Stimulated activated CD4-positive, alpha-beta T cell treated with anti-CD3 and anti-CD28 coated beads, Interleukin-15, amount 100 ng/mL, for 24 hours (primary cell): ENCODE measurements around the gene CCDC40.
A peak's percentile ranks its signal among the peaks of the same experiment; 100 is the strongest.
"Not testable (repeated sequence)": the region's sequence is repeated elsewhere in the genome, so short reads cannot be mapped to it uniquely, and the experiment has no call there.

Experiments
- DNase-seq: peaks from one replicate; pipeline ENCODE4 v3.0.0-alpha.2; 2020

CCDC40 gene

GRCh38 chr17:80035937-80036714 lies at the start of gene CCDC40:
Gene CCDC40, plus strand, starts transcription at chr17:80036642. Its CDS starts 21 bp downstream, at chr17:80036663.
- DNase-seq: peak; percentile 80

GRCh38 chr17:79987187-79987934 lies 49.1 kb upstream of the CCDC40 start:
- DNase-seq: no peak

- DNase-seq: no peak
Observed at GRCh38 chr17:79987935-79988184, 48.6 kb upstream of the CCDC40 start.

GRCh38 chr17:79988185-79988971 lies 48.1 kb upstream of the CCDC40 start:
- DNase-seq: no peak

- no peak for DNase-seq
Observed at GRCh38 chr17:79989106-79989835, 47.2 kb upstream of the CCDC40 start.

GRCh38 chr17:79990051-79990592 lies 46.3 kb upstream of the CCDC40 start:
- no peak for DNase-seq

- DNase-seq: no peak
Observed at GRCh38 chr17:79990704-79991103, 45.7 kb upstream of the CCDC40 start.

GRCh38 chr17:79991140-79991923 lies 45.1 kb upstream of the CCDC40 start:
- DNase-seq: peak; percentile 90

GRCh38 chr17:79991924-79992648 lies 44.4 kb upstream of the CCDC40 start:
- DNase-seq: no peak

- DNase-seq: no peak
Observed at GRCh38 chr17:79992649-79993389, 43.6 kb upstream of the CCDC40 start.

GRCh38 chr17:79993390-79994227 lies 42.8 kb upstream of the CCDC40 start:
- DNase-seq: peak; percentile 76

GRCh38 chr17:79994228-79994569 lies 42.2 kb upstream of the CCDC40 start:
- DNase-seq: not testable (repeated sequence)

GRCh38 chr17:79994602-79995001 lies 41.8 kb upstream of the CCDC40 start:
- no peak for DNase-seq

- no peak for DNase-seq
Observed at GRCh38 chr17:79995696-79996095, 40.7 kb upstream of the CCDC40 start.

- DNase-seq: no peak
Observed at GRCh38 chr17:79996291-79996690, 40.2 kb upstream of the CCDC40 start.

GRCh38 chr17:79997011-79997660 lies 39.3 kb upstream of the CCDC40 start:
- peak; percentile 76 for DNase-seq

GRCh38 chr17:80000136-80000535 lies 36.3 kb upstream of the CCDC40 start:
- no peak for DNase-seq

- DNase-seq: no peak
Observed at GRCh38 chr17:80000981-80001775, 35.3 kb upstream of the CCDC40 start.
